ENCODE results near the gene PROCA1. TPM values are rescaled to one million over a fixed set of nuclear protein-coding genes. Genes with fewer than 3 reads are reported as not detected.

PROCA1 gene
- polyA plus RNA-seq, 3 donors = 0.31 to 8.9 (median 0.78) TPM

DNA sequence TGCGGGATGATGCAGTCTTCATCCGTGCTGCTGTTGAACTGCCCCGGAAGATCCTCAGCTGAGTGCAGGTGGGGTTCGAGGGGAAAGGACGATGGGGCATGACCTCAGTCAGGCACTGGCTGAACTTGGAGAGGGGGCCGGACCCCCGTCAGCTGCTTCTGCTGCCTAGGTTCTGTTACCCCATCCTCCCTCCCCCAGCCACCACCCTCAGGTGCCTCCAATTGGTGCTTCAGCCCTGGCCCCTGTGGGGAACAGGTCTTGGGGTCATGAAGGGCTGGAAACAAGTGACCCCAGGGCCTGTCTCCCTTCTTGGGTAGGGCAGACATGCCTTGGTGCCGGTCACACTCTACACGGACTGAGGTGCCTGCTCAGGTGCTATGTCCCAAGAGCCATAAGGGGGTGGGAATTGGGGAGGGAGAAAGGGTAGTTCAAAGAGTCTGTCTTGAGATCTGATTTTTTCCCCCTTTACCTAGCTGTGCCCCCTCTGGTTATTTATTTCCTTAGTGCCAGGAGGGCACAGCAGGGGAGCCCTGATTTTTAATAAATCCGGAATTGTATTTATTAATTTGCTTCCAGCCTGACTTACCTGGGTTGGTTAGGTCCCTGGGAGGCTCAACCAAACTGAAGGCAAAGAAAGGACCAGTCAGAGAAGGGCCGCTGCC lies 38.0 kb upstream of the PROCA1 start:
- peaks cover 13% of the 10 kb centered on the region for H4K20me1 ChIP-seq (ENCODE audit: insufficient read depth, low read length)
- Mint-ChIP-seq H3K4me1 (peaks cover 10% of the 10 kb centered on the region), H3K36me3 (peaks cover 7 to 8% of the 10 kb centered on the region in 2 donors), H3K4me3 (no peak overlapping the region), H3K27me3 (ENCODE audit: low read depth in 3 of 3) (peaks cover 5 to 20% (median 15%) of the 10 kb centered on the region in 3 donors), H3K27ac (no peak overlapping the region), H3K9me3 (peaks cover 0 to 5% (median 0%) of the 10 kb centered on the region in 7 donors)
- intact Hi-C loops (cut with micrococcal nuclease) = loop anchor here (1.0 to 10.0 kb wide), 3 partner anchors 22 to 205 kb away; partner anchors contain the start of genes PHF12 (in 1 of the 2) and TLCD1 (in 1 of the 2)
- H3K9ac ChIP-seq (ENCODE audit: insufficient read depth, low read length, poor library complexity, severe bottlenecking) = no peak overlapping the region
- DNase-seq = no peak
- TF ChIP-seq, protein P1, sequence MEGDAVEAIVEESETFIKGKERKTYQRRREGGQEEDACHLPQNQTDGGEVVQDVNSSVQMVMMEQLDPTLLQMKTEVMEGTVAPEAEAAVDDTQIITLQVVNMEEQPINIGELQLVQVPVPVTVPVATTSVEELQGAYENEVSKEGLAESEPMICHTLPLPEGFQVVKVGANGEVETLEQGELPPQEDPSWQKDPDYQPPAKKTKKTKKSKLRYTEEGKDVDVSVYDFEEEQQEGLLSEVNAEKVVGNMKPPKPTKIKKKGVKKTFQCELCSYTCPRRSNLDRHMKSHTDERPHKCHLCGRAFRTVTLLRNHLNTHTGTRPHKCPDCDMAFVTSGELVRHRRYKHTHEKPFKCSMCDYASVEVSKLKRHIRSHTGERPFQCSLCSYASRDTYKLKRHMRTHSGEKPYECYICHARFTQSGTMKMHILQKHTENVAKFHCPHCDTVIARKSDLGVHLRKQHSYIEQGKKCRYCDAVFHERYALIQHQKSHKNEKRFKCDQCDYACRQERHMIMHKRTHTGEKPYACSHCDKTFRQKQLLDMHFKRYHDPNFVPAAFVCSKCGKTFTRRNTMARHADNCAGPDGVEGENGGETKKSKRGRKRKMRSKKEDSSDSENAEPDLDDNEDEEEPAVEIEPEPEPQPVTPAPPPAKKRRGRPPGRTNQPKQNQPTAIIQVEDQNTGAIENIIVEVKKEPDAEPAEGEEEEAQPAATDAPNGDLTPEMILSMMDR (IDR thresholded peaks at IDR 0.05) = no peak
- H3K4me2 ChIP-seq (replicated peaks; ENCODE audit: extremely low read depth, low read length, poor library complexity, severe bottlenecking) = no peak overlapping the region
- H3K27me3 ChIP-seq (ENCODE audit: control insufficient read depth in 2 of 2, insufficient read depth in 2 of 2, low read length in 2 of 2) = peaks cover 2 to 10% of the 10 kb centered on the region in 2 donors
- no peak overlapping the region for H2AFZ ChIP-seq (ENCODE audit: insufficient read depth, low read depth, low read length, poor library complexity, severe bottlenecking)
- no peak overlapping the region for H3K27ac ChIP-seq (ENCODE audit: low read depth in 1 of 2, low read length in 2 of 2)
- H3K36me3 ChIP-seq (replicated peaks in 1 of 2; ENCODE audit: control insufficient read depth in 1 of 2, insufficient read depth in 2 of 2, low read length in 2 of 2) = no peaks in the 10 kb centered on the region
- WGBS (ENCODE audit: insufficient coverage) = 66% methylated on average over 7 of the region's 11 CpGs
- H3K79me2 ChIP-seq (ENCODE audit: insufficient read depth, low read length) = no peaks in the 10 kb centered on the region
- no peak overlapping the region for H3K4me3 ChIP-seq (replicated peaks in 1 of 3; ENCODE audit: low read depth in 2 of 3, low read length in 3 of 3)
- H3K9me3 ChIP-seq (replicated peaks in 1 of 2; ENCODE audit: control insufficient read depth in 1 of 2, insufficient read depth in 1 of 2, low read length in 2 of 2) = no peaks in the 10 kb centered on the region
- peaks cover 11 to 12% of the 10 kb centered on the region in 2 donors for H3K4me1 ChIP-seq (ENCODE audit: control insufficient read depth in 1 of 2, insufficient read depth in 2 of 2, low read length in 2 of 2)

DNA sequence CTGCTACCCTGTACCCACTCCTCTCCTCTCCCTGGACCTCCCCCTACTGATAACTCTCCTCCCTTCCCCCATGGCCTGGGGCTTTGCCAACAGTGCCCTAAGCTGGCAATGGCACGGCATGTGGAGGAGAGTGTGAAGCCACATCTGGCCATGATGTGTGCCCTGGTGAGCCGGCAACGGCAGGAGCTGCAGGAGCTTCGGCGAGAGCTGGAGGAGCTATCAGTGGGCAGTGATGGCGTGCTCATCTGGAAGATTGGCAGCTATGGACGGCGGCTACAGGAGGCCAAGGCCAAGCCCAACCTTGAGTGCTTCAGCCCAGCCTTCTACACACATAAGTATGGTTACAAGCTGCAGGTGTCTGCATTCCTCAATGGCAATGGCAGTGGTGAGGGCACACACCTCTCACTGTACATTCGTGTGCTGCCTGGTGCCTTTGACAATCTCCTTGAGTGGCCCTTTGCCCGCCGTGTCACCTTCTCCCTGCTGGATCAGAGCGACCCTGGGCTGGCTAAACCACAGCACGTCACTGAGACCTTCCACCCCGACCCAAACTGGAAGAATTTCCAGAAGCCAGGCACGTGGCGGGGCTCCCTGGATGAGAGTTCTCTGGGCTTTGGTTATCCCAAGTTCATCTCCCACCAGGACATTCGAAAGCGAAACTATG lies 37.3 kb upstream of the PROCA1 start:
- no peak overlapping the region for H3K9ac ChIP-seq (ENCODE audit: insufficient read depth, low read length, poor library complexity, severe bottlenecking)
- Mint-ChIP-seq H3K4me1 (peaks cover 13% of the 10 kb centered on the region), H3K27ac (peak overlapping the region in 2 of 7 donors; percentile 24 to 79), H3K36me3 (peaks cover 7 to 8% of the 10 kb centered on the region in 2 donors), H3K9me3 (peaks cover 0 to 5% (median 0%) of the 10 kb centered on the region in 7 donors), H3K4me3 (no peak overlapping the region), H3K27me3 (ENCODE audit: low read depth in 3 of 3) (peaks cover 8 to 24% (median 18%) of the 10 kb centered on the region in 3 donors)
- no peaks in the 10 kb centered on the region for H3K36me3 ChIP-seq (replicated peaks in 1 of 2; ENCODE audit: control insufficient read depth in 1 of 2, insufficient read depth in 2 of 2, low read length in 2 of 2)
- H3K9me3 ChIP-seq (replicated peaks in 1 of 2; ENCODE audit: control insufficient read depth in 1 of 2, insufficient read depth in 1 of 2, low read length in 2 of 2) = no peaks in the 10 kb centered on the region
- no peak overlapping the region for H2AFZ ChIP-seq (ENCODE audit: insufficient read depth, low read depth, low read length, poor library complexity, severe bottlenecking)
- TF ChIP-seq, protein P1 (IDR thresholded peaks at IDR 0.05) = no peak
- DNase-seq = no peak
- H3K27ac ChIP-seq (ENCODE audit: low read depth in 1 of 2, low read length in 2 of 2) = no peak overlapping the region
- H3K4me3 ChIP-seq (replicated peaks in 1 of 3; ENCODE audit: low read depth in 2 of 3, low read length in 3 of 3) = no peak overlapping the region
- no peak overlapping the region for H3K4me2 ChIP-seq (replicated peaks; ENCODE audit: extremely low read depth, low read length, poor library complexity, severe bottlenecking)
- 92% methylated on average over 13 of the region's 18 CpGs for WGBS (ENCODE audit: insufficient coverage)
- H3K27me3 ChIP-seq (ENCODE audit: control insufficient read depth in 2 of 2, insufficient read depth in 2 of 2, low read length in 2 of 2) = peaks cover 4 to 15% of the 10 kb centered on the region in 2 donors
- intact Hi-C loops (cut with micrococcal nuclease) = loop anchor here in 1 of 2 donors (10.0 kb wide), 1 partner anchor 206 kb away; the partner anchor contains the start of gene PHF12
- peaks cover 13% of the 10 kb centered on the region for H4K20me1 ChIP-seq (ENCODE audit: insufficient read depth, low read length)
- peaks cover 16 to 19% of the 10 kb centered on the region in 2 donors for H3K4me1 ChIP-seq (ENCODE audit: control insufficient read depth in 1 of 2, insufficient read depth in 2 of 2, low read length in 2 of 2)
- H3K79me2 ChIP-seq (ENCODE audit: insufficient read depth, low read length) = no peaks in the 10 kb centered on the region

All from CD14-positive monocyte (primary cell).